Activated T-helper 1 cell treated with anti-CD3 and anti-CD28 coated beads, Interleukin-12 subunit alpha, Interleukin-12 subunit beta, Interleukin-2, Interleukin-4 antibody, amounts not matched to agents 30 ng/mL and 10 ng/mL and 1 ng/mL, durations not matched to agents 14 hours and 24 hours and 36 hours (primary cell): ENCODE results near the gene MACF1. TPM values are rescaled to one million over a fixed set of nuclear protein-coding genes. Genes with fewer than 3 reads are reported as not detected.

Source experiments
- DNase-seq: peaks from one replicate; pipeline ENCODE4 v3.0.0; 2021; ENCODE audit warnings: low spot score
- H3K27ac Mint-ChIP-seq: one replicate; pipeline ENCODE4 v1.8.0; 2021; ENCODE audit warnings: mild to moderate bottlenecking, mixed read lengths
- H3K27me3 Mint-ChIP-seq: one replicate; pipeline ENCODE4 v1.8.0; 2022; ENCODE audit warnings: mild to moderate bottlenecking, moderate library complexity, mixed read lengths; ENCODE audit not compliant: insufficient read depth
- H3K36me3 Mint-ChIP-seq: one replicate; pipeline ENCODE4 v1.8.0; 2021; ENCODE audit warnings: low read depth, mixed read lengths
- H3K4me1 Mint-ChIP-seq: one replicate; pipeline ENCODE4 v1.8.0; 2021; ENCODE audit warnings: low read depth, mixed read lengths
- H3K4me3 Mint-ChIP-seq: one replicate; pipeline ENCODE4 v1.8.0; 2021; ENCODE audit warnings: mild to moderate bottlenecking, moderate library complexity, mixed read lengths
- H3K9me3 Mint-ChIP-seq: one replicate; pipeline ENCODE4 v1.8.0; 2021; ENCODE audit warnings: mixed read lengths
- intact Hi-C: fragments of 100-400 bp; cut with micrococcal nuclease; formaldehyde crosslinking; loops from one replicate; pipeline ENCODE4 v1.15.1; 2024
- total RNA-seq: library from RNA; stranded (reverse); gene quantifications from 2 replicates; pipeline ENCODE4 v1.2.3, GENCODE V29; 2022

Gene MACF1
- total RNA-seq, 1 donor from 2014 or later = 226 TPM

GRCh38 chr1:39287541-39287940 lies 83.0 kb downstream of the MACF1 start:
- Mint-ChIP-seq H3K9me3 (no peaks in the 10 kb centered on the region), H3K4me1 (peaks cover under 1% of the 10 kb centered on the region), H3K36me3 (peaks cover 54% of the 10 kb centered on the region), H3K4me3 (no peak overlapping the region), H3K27ac (no peak overlapping the region), H3K27me3 (no peaks in the 10 kb centered on the region)
- intact Hi-C loops = no loop called here
- no peak for DNase-seq

DNA sequence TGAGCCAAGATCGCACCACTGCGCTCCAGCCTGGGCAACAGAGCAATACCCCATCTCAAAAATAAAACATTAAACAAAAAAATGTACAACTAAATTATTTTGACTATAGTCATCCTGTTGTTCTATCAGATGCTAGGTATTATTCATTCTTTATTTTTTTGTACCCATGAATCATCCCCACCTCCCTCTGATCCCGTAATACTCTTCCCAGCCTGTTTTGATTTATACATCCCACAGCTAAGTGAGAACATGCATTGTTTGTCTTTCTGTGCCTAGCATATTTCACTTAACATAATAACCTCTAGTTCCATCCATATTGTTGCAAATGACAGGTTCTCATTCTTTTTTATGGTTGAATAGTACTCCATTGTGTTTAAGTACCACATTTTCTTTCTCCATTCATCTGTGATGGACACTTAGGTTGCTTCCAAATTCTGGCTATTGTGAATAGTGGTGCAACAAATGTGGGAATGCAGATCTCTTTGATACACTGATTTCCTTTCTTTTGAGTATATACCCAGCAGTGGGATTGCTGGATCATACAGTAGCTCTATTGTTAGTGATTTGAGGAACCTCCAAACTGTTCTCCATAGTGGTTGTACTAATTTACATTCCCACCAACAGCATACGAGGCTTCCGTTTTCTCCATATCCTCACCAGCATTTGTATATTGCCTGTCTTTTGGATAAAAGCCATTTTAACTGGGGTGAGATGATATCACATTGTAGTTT lies 84.4 kb downstream of the MACF1 start:
- no peak for DNase-seq
- Mint-ChIP-seq H3K4me3 (no peak overlapping the region), H3K4me1 (peaks cover 14% of the 10 kb centered on the region), H3K27ac (no peak overlapping the region), H3K9me3 (no peaks in the 10 kb centered on the region), H3K36me3 (peaks cover 58% of the 10 kb centered on the region), H3K27me3 (no peaks in the 10 kb centered on the region)
- intact Hi-C loops = no loop called here

GRCh38 chr1:39292401-39292800 lies 87.9 kb downstream of the MACF1 start:
- Mint-ChIP-seq H3K36me3 (peaks cover 63% of the 10 kb centered on the region), H3K4me3 (no peak overlapping the region), H3K27ac (no peak overlapping the region), H3K4me1 (peaks cover 25% of the 10 kb centered on the region), H3K27me3 (no peaks in the 10 kb centered on the region), H3K9me3 (no peaks in the 10 kb centered on the region)
- intact Hi-C loops = no loop called here
- DNase-seq = no peak

DNA sequence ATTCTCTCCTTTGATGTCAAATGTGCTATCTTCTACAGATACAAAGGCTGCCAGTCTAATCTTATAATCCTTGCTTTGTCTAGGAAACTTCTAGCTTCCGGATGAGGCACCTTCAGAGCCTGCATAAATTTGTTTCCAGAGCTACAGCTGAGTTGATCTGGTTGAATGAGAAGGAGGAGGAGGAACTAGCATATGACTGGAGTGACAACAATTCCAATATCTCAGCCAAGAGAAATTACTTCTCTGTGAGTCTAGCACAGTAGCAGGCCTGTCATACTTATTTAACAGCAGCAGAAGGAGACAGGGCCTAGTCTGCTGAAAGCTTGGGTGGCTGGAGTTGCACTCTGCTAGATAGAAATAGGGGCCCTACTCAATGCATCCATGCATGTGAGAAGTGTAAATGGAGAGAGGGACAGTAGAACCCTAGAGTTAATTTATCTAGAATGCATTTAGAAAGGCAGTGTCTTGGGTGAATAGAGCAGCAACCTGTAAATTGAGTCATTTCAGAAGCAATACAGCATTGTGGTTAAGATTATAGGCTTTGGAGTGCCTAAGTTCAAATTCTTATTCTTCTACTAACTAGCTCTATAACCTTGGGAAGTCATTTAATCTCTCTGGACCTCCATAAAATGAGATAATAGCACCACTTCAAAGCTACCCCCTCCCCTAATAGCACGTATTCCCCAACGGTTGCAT lies 89.0 kb downstream of the MACF1 start:
- H3K4me1 Mint-ChIP-seq = peaks cover 25% of the 10 kb centered on the region
- intact Hi-C loops = no loop called here
- no peak for DNase-seq
- H3K9me3 Mint-ChIP-seq = no peaks in the 10 kb centered on the region
- no peak overlapping the region for H3K4me3 Mint-ChIP-seq
- no peaks in the 10 kb centered on the region for H3K27me3 Mint-ChIP-seq
- peaks cover 68% of the 10 kb centered on the region for H3K36me3 Mint-ChIP-seq
- H3K27ac Mint-ChIP-seq = no peak overlapping the region

- peak overlapping the region; percentile 52 for H3K27ac Mint-ChIP-seq
- H3K27me3 Mint-ChIP-seq = no peaks in the 10 kb centered on the region
- peaks cover 66% of the 10 kb centered on the region for H3K36me3 Mint-ChIP-seq
- no peak overlapping the region for H3K4me3 Mint-ChIP-seq
- DNase-seq = no peak
- intact Hi-C loops = no loop called here
- peaks cover 25% of the 10 kb centered on the region for H3K4me1 Mint-ChIP-seq
- no peaks in the 10 kb centered on the region for H3K9me3 Mint-ChIP-seq
Observed at GRCh38 chr1:39294531-39294930, 90.0 kb downstream of the MACF1 start.

DNA sequence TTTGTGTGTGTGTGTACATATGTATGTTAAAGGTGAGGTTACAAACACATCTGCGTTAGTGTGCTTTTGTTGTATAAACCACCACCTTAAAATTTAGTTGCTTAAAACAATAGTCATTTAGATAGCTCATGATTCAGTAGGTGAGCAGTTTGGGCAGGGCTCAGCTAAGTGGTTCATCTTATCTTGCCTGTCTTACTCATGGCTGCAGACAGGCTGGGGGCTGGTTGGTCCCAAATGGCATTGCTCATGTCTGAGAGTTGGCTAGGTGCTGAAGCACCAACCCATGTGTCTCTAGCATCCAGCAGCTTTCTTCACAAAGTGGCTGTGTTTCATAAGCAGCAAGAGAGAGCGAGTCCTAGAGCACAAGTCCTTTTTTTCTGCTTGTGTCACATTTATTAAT lies 91.4 kb downstream of the MACF1 start:
- Mint-ChIP-seq H3K36me3 (peaks cover 72% of the 10 kb centered on the region), H3K27me3 (no peaks in the 10 kb centered on the region), H3K4me3 (no peak overlapping the region), H3K4me1 (peaks cover 25% of the 10 kb centered on the region), H3K9me3 (no peaks in the 10 kb centered on the region), H3K27ac (no peak overlapping the region)
- no peak for DNase-seq
- intact Hi-C loops = no loop called here

GRCh38 chr1:39297551-39297950 lies 93.1 kb downstream of the MACF1 start:
- Mint-ChIP-seq H3K36me3 (peaks cover 66% of the 10 kb centered on the region), H3K27ac (no peak overlapping the region), H3K27me3 (no peaks in the 10 kb centered on the region), H3K4me1 (peaks cover 24% of the 10 kb centered on the region), H3K9me3 (no peaks in the 10 kb centered on the region), H3K4me3 (no peak overlapping the region)
- intact Hi-C loops = no loop called here
- no peak for DNase-seq

- Mint-ChIP-seq H3K27ac (no peak overlapping the region), H3K36me3 (peaks cover 50% of the 10 kb centered on the region), H3K9me3 (no peaks in the 10 kb centered on the region), H3K4me1 (no peaks in the 10 kb centered on the region), H3K4me3 (no peak overlapping the region), H3K27me3 (no peaks in the 10 kb centered on the region)
- intact Hi-C loops = no loop called here
- no peak for DNase-seq
Observed at GRCh38 chr1:39301606-39302005, 97.1 kb downstream of the MACF1 start.

- intact Hi-C loops = no loop called here
- Mint-ChIP-seq H3K27ac (peak overlapping the region; percentile 21), H3K9me3 (no peaks in the 10 kb centered on the region), H3K27me3 (no peaks in the 10 kb centered on the region), H3K4me3 (no peak overlapping the region), H3K36me3 (peaks cover 45% of the 10 kb centered on the region), H3K4me1 (no peaks in the 10 kb centered on the region)
- DNase-seq = no peak
Observed at GRCh38 chr1:39305555-39305954, 101.1 kb downstream of the MACF1 start.

- peaks cover 51% of the 10 kb centered on the region for H3K36me3 Mint-ChIP-seq
Observed at GRCh38 chr1:39310015-39310414, 105.5 kb downstream of the MACF1 start.

DNA sequence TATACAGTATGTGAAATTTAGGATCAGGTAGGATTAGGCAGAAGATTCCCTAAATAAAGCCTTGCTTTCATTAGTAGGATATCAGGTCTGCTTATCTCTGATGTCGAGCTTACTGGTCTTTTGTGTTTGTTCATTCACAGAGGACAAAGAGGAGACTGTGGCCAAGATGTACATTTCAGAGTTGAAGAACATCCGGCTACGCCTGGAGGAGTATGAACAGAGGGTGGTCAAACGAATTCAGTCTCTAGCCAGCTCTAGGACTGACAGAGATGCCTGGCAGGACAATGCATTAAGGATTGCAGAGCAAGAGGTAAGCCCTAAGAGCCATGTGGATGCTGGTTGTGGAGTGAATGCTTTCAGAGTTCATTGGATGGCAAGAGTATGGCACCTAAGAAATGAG lies 106.2 kb downstream of the MACF1 start:
- intact Hi-C loops = no loop called here
- DNase-seq = no peak
- H3K27me3 Mint-ChIP-seq = no peaks in the 10 kb centered on the region
- peak overlapping the region; percentile 16 for H3K27ac Mint-ChIP-seq
- H3K36me3 Mint-ChIP-seq = peaks cover 55% of the 10 kb centered on the region
- H3K4me1 Mint-ChIP-seq = no peaks in the 10 kb centered on the region
- H3K9me3 Mint-ChIP-seq = no peaks in the 10 kb centered on the region
- no peak overlapping the region for H3K4me3 Mint-ChIP-seq

More at GRCh38 chr1:39310015-39310414, 105.5 kb downstream of the MACF1 start:
- H3K4me1 Mint-ChIP-seq = no peaks in the 10 kb centered on the region
- intact Hi-C loops = no loop called here
- H3K27me3 Mint-ChIP-seq = no peaks in the 10 kb centered on the region
- H3K9me3 Mint-ChIP-seq = no peaks in the 10 kb centered on the region
- peak overlapping the region; percentile 65 for H3K27ac Mint-ChIP-seq
- H3K4me3 Mint-ChIP-seq = no peak overlapping the region
- DNase-seq = no peak

- Mint-ChIP-seq H3K27ac (peak overlapping the region; percentile 34), H3K27me3 (no peaks in the 10 kb centered on the region), H3K9me3 (no peaks in the 10 kb centered on the region), H3K36me3 (peaks cover 58% of the 10 kb centered on the region), H3K4me3 (no peak overlapping the region), H3K4me1 (peaks cover 11% of the 10 kb centered on the region)
- intact Hi-C loops = no loop called here
- DNase-seq = no peak
Observed at GRCh38 chr1:39317111-39317510, 112.6 kb downstream of the MACF1 start.

- Mint-ChIP-seq H3K27ac (no peak overlapping the region), H3K36me3 (peaks cover 57% of the 10 kb centered on the region), H3K9me3 (no peaks in the 10 kb centered on the region)
Observed at GRCh38 chr1:39317910-39318633, 113.6 kb downstream of the MACF1 start.

More at GRCh38 chr1:39317910-39318633, 113.6 kb downstream of the MACF1 start:
- H3K4me1 Mint-ChIP-seq = peaks cover 11% of the 10 kb centered on the region
- H3K27me3 Mint-ChIP-seq = no peaks in the 10 kb centered on the region
- no peak for DNase-seq
- no peak overlapping the region for H3K4me3 Mint-ChIP-seq
- intact Hi-C loops = no loop called here
